Measurements from ENCODE around the gene CHSY1. TPM values are rescaled to one million over a fixed set of nuclear protein-coding genes. Genes with fewer than 3 reads are reported as not detected.

Gene CHSY1
- total RNA-seq, 4 donors from 2014 or later = 16.9 to 85.3 (median 39.4) TPM

- DNase-seq (ENCODE audit: low spot score) (peak; percentile 44), ATAC-seq (ENCODE audit: low FRiP score) (peak; percentile 55)
- no peak for TF ChIP-seq CTCF (IDR thresholded peaks at IDR 0.05)
These were observed 83.9 kb downstream of the CHSY1 start for GRCh38 chr15:101167753-101168462.

GRCh38 chr15:101167411-101167752, 84.5 kb downstream of the CHSY1 start:
- no peak for TF ChIP-seq CTCF (IDR thresholded peaks at IDR 0.05)
- no peak for ATAC-seq (ENCODE audit: low FRiP score)
- DNase-seq (ENCODE audit: low spot score) = no peak

- TF ChIP-seq CTCF (IDR thresholded peaks at IDR 0.05) = no peak
- no peak for DNase-seq (ENCODE audit: low spot score)
- ATAC-seq (ENCODE audit: low FRiP score) = no peak
These were observed 85.9 kb downstream of the CHSY1 start for GRCh38 chr15:101165905-101166471.

GRCh38 chr15:101162701-101163483, 89.0 kb downstream of the CHSY1 start:
- no peak for ATAC-seq (ENCODE audit: low FRiP score)
- DNase-seq (ENCODE audit: low spot score) = no peak
- no peak for TF ChIP-seq CTCF (IDR thresholded peaks at IDR 0.05)

- no peak for TF ChIP-seq CTCF (IDR thresholded peaks at IDR 0.05)
- no peak for ATAC-seq (ENCODE audit: low FRiP score)
- no peak for DNase-seq (ENCODE audit: low spot score)
These were observed 90.2 kb downstream of the CHSY1 start for GRCh38 chr15:101161656-101162055.

GRCh38 chr15:101159936-101160815, 91.7 kb downstream of the CHSY1 start:
- no peak for DNase-seq (ENCODE audit: low spot score)
- no peak for ATAC-seq (ENCODE audit: low FRiP score)
- TF ChIP-seq CTCF (IDR thresholded peaks at IDR 0.05) = no peak

All from omental fat pad (tissue), 4 donors.